Amygdala (tissue), 56 donors: ENCODE results near the gene NCAM1.

Experiments used
- DNase-seq, 56 donors: peaks; one replicate each; lab custom pipeline; 2025; lab: John Stamatoyannopoulos, UW

NCAM1 gene

GRCh38 chr11:113189909-113190667 is 228.9 kb downstream of the NCAM1 start:
- DNase-seq, result peak in 1 of 56 donors; percentile 39

DNA sequence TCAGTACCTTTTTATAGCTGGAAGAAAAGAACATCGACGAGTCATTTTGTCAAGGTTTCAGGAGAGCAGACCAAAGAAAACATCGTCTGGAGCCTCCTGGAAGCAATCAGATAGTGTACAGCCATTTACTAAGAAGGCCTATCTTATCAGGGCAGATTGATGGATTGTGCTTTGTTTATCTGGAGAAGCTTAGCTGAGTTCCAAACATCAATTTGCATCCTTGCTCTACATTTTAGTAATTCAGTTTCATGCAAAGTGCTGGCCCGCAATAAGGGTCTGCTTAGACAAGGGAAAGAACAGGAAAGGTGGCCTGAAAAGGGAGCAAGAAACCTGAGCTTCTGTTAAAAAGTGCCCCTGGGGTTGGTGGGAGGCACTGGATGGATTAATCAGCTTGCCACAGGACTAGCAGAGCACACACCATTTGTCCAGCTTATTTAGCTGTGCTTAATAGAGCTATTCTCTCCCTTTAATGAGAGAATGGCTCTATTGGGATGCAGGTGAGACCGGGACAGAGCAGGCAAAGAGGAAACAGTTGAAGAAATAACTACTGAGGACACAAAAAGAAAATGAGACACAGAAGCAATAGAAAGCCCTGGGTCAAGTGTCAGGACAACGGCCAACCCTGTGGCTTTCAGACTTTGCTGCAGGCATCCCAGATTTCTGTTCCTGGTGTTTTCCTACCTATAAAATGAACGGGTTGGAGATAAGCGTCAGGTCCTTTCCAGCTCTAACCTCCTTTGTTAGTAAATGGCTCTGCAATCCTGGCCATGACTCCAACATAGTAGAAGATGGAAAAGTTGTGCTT is 231.1 kb downstream of the NCAM1 start:
- DNase-seq, result no peak

GRCh38 chr11:113193016-113193415 is 231.8 kb downstream of the NCAM1 start:
- no peak for DNase-seq

GRCh38 chr11:113193946-113194345 is 232.7 kb downstream of the NCAM1 start:
- DNase-seq, result peak in 1 of 56 donors; percentile 39

DNA sequence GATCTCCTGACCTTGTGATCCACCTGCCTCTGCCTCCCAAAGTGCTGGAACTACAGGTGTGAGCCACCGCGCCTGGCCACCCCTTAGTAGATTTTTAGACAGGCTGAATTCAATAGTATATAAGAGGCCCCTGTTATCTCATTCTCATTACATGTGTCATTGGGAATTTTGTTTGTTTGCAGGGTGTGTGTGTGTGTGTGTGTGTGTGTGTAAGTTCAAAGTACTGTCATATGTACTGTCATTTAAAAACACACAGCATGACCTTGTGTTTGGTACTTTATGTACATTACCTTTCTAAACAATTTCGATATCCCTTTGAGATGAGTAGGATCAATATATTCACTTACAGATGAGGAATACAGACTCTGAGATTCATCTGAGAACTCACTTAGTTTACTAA is 234.5 kb downstream of the NCAM1 start:
- DNase-seq, result no peak

GRCh38 chr11:113197446-113197845 is 236.2 kb downstream of the NCAM1 start:
- no peak for DNase-seq

DNA sequence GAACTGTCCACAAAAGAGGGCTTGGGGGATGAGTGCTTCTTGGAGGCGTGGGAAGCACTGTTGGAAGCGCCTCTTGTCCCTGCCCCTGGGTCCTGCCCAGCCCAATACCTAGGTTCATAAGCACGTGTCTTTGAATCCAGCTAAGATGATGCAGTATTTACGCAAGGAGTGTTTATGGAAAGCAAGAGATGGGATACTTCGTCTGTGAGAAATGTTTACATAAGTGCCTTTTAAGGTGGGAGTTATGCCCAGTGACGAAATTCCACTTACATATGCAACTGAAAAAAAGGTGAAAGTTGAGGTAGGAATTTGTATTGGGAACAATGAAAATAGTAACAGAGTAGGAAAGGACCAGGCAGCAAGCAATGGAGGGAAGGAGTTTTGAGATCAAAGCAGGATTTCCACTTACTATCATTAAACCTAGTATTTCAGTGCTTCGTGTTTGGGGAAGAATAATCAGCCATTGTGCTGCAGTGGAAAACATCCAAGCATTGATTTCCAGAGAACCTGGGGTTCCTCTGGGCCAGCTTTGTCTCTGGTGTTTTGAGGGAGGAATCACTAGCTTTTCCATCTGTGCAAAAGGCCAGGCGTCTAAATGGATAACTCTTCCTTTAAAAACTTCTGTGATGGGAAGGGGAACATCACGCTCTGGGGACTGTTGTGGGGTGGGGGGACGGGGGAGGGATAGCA is 237.9 kb downstream of the NCAM1 start:
- DNase-seq, result peak in 7 of 56 donors; percentile 17 to 57 (median 31)

DNA sequence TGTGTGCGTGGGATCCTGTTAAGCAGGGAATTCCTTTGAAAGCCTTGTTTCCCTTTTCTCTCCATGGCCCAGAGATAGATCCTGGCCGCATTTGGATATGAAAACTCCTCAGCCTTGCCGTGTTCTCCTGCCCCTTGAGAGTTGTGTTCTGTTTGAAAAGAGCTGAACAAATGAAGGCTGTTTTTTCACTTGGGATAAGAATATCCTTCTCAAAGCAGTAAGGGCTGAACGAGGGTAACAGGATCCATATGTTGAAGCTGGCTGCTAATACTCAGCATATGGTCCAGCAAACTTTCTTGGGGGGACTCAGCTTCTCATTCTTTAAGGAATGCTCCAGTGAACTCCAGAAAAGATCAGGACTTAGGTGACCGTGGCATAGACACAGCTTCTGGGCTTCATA is 238.6 kb downstream of the NCAM1 start:
- no peak for DNase-seq

DNA sequence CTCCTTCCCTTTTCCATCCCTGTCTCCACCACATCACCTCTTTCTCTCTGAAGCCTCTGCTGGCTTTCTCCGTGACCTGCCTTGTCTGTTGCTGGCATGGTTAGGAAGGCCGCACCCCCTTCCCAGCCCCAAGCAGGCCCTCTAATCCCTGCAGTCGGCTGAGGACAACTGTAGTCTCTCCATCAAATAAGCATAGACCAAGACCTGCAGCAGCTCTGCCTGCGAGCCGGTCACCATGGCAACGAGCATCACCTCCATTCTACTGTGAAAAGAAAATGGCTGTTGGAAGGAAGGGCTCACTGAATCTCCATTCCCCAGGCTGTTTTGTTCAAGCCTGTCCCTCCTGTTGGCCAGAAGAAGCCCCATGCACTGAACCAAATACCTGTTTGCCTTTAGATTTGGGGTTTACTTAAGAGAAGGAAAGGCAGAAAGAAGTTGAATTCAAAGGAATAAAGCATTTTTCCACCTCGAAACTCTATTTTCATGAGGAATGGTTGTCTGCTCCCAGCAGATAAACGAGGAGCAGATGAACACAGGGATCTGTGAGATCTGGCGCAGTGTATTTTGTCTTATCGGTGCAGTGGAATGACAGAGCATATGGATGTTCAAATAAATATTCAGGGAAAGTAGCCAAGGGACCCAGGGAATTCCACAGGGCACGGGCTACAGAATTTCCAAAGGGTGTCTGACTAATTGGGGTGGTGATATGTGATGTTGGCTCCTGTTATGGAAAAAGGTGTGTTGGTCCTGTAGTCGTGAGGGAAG is 240.0 kb downstream of the NCAM1 start:
- peak in 16 of 56 donors; percentile 10 to 37 (median 23) for DNase-seq

GRCh38 chr11:113202431-113202830 is 241.2 kb downstream of the NCAM1 start:
- DNase-seq, result no peak

DNA sequence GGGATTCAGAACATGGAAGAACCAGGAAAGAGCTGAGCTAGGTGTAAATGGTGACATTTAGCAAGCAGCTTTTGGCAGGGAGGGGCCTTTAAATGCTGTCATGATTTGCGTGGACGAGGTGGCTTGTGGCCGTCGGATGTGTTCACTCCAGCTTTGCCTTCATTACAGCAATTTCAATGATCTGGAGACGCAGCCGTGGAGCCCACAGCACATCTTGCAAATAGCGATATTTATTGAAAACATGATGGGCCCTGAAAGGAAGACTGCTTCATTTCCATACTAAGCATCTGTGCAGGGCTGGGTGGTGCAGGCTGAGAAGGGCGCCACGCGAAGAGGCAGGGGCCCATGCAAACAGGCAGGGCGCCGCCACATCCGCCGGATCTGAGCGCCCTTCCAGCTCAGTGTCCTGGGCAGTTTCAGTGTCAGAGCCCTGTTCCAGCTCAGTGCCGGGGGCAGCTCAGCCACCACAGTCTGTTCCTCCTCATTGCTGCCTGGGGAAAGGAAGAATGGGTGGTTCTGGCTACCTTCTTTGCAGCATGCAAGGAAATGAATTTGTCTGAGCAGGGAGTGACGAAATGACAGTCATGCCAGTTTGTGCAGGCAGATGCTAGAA is 242.0 kb downstream of the NCAM1 start:
- DNase-seq, result no peak

DNA sequence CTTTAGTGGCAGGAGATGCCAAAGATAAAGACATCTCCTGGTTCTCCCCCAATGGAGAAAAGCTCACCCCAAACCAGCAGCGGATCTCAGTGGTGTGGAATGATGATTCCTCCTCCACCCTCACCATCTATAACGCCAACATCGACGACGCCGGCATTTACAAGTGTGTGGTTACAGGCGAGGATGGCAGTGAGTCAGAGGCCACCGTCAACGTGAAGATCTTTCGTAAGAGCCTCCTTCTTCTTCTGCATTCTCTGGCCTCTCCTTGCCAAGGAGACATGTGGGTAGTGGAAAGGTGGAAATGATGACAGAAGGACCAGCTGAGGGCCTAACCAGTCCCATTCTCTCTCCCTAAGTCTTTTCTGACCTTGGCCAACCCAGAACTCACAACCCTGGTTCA is 243.1 kb downstream of the NCAM1 start:
- no peak for DNase-seq

DNA sequence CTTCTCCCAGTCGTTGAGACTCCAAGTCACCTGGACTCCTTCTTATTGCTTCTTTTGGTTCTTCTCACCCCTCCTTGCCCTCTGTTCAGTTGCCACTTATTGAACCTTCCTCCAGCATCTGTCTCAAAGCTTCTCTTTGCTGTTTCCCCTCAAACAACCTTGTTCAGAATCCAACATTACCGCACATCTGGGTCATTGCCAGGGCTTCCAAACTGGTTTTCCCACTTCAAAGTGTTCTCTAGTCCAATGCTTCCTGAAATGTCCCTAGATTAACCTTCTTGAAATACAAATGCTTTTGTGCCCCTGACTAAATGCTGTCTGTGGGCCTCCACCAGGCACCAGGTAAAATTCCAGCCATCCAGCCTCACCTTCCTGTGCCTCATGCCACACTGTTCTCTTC is 252.3 kb downstream of the NCAM1 start:
- no peak for DNase-seq

- DNase-seq, result no peak
Observed at GRCh38 chr11:113222241-113222640, 261.0 kb downstream of the NCAM1 start.

- peak in 28 of 56 donors; percentile 3 to 69 (median 36) for DNase-seq
Observed at GRCh38 chr11:113234888-113235287, 273.7 kb downstream of the NCAM1 start.

DNA sequence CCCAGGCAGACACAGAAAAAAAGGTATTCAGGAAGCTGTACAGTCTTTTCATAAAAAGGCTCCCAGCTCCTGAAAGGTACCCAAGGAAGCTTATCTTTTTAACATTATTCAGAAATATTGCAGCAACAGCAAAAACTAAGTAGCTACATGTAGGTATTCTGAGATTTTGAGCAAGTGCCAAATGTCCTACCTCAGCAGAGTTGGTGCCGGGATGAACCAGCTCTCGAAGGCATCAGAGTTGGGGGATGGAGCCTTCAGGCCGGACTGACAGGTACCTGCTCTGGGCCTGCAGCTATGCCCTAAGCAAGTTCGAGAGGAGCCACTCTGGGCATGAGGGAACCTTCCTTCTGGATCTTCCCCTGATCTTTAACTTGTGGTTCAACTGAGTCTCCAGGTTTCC is 276.0 kb downstream of the NCAM1 start:
- no peak for DNase-seq

DNA sequence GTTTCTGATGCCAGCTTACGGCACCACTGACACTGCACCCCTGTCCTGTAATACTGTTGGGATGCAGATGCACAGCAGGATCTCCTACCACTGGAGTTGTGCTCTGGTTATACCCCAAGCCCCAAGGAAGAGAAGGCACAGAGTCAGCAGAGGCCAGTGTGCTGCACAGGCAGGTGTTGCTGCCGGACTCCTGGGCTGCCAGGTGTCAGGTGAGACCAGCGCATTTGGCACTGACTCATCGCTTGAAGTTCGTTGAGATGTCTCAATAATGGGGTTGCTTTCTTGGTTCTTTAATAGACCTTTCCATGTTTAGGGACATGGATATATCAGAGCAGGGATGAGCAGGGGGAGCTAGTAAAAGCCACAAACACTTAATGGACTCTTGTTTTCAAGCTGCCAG is 277.5 kb downstream of the NCAM1 start:
- DNase-seq, result no peak

GRCh38 chr11:113240389-113240788 is 279.2 kb downstream of the NCAM1 start:
- DNase-seq, result no peak

- DNase-seq, result no peak
Observed at GRCh38 chr11:113240790-113241635, 279.8 kb downstream of the NCAM1 start.
